Nephron (organoid): Measurements from ENCODE around the gene TAS1R2.
A peak's percentile ranks its signal among the peaks of the same experiment; 100 is the strongest.

Experiments
- H3K27ac Mint-ChIP-seq, 3 experiments: 2 replicates each; pipeline ENCODE4 v1.8.0; 2020; ENCODE audit warnings: mixed read lengths in 3 of 3, mild to moderate bottlenecking in 2 of 3, moderate library complexity in 1 of 3
- H3K27me3 Mint-ChIP-seq: 2 replicates; pipeline ENCODE4 v1.8.0; 2021; ENCODE audit warnings: low read depth, mild to moderate bottlenecking, moderate library complexity, mixed read lengths
- H3K36me3 Mint-ChIP-seq: 2 replicates; pipeline ENCODE4 v1.8.0; 2020; ENCODE audit warnings: low read depth, mixed read lengths
- H3K4me1 Mint-ChIP-seq: 2 replicates; pipeline ENCODE4 v1.8.0; 2020; ENCODE audit warnings: mixed read lengths
- H3K4me3 Mint-ChIP-seq, 3 experiments: 2 replicates each; pipeline ENCODE4 v1.8.0; 2020; ENCODE audit warnings: mild to moderate bottlenecking in 3 of 3, mixed read lengths in 3 of 3, moderate library complexity in 2 of 3
- H3K9me3 Mint-ChIP-seq: 2 replicates; pipeline ENCODE4 v1.8.0; 2020; ENCODE audit warnings: mixed read lengths
- TF ChIP-seq, protein P1 (sequence below), 3 experiments: fragments of 200-600 bp; sonication (generic); IDR thresholded peaks; one replicate each; pipeline ENCODE4 v1.5.0; 2021; ENCODE audit warnings: antibody characterized with exemption in 3 of 3; ENCODE audit not compliant: unreplicated experiment in 3 of 3

TAS1R2 gene

DNA sequence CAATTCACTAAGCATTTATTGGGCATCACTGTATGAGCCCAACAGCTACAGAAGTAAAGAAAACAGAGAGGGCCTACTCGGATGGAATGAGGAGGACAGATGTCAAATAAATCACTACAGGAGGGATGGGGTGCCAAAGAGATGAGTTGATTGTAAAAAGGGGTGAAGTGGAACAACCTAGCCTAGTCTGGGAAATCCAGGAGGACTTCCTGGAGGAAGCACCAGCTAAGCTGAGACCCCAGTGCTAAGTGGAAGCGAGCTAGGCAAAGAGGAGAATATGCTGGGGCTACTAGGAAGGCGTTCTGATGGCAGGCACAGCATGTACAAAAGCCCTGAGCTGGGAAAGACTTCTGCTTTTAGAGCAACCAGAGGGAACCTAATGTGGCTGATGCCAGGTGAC, 42.1 kb downstream of the TAS1R2 start:
- H3K4me1 Mint-ChIP-seq: peaks cover 33% of the 10 kb centered on the region
- TF ChIP-seq, protein P1, sequence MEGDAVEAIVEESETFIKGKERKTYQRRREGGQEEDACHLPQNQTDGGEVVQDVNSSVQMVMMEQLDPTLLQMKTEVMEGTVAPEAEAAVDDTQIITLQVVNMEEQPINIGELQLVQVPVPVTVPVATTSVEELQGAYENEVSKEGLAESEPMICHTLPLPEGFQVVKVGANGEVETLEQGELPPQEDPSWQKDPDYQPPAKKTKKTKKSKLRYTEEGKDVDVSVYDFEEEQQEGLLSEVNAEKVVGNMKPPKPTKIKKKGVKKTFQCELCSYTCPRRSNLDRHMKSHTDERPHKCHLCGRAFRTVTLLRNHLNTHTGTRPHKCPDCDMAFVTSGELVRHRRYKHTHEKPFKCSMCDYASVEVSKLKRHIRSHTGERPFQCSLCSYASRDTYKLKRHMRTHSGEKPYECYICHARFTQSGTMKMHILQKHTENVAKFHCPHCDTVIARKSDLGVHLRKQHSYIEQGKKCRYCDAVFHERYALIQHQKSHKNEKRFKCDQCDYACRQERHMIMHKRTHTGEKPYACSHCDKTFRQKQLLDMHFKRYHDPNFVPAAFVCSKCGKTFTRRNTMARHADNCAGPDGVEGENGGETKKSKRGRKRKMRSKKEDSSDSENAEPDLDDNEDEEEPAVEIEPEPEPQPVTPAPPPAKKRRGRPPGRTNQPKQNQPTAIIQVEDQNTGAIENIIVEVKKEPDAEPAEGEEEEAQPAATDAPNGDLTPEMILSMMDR (IDR thresholded peaks at IDR 0.05; ENCODE audit: unreplicated experiment in 3 of 3): no peak
- H3K36me3 Mint-ChIP-seq: no peaks in the 10 kb centered on the region
- H3K27ac Mint-ChIP-seq: peak overlapping the region in 2 of 3 experiments; percentile 6 to 13
- H3K9me3 Mint-ChIP-seq: no peaks in the 10 kb centered on the region
- H3K27me3 Mint-ChIP-seq: peaks cover 52% of the 10 kb centered on the region
- H3K4me3 Mint-ChIP-seq: no peak overlapping the region

DNA sequence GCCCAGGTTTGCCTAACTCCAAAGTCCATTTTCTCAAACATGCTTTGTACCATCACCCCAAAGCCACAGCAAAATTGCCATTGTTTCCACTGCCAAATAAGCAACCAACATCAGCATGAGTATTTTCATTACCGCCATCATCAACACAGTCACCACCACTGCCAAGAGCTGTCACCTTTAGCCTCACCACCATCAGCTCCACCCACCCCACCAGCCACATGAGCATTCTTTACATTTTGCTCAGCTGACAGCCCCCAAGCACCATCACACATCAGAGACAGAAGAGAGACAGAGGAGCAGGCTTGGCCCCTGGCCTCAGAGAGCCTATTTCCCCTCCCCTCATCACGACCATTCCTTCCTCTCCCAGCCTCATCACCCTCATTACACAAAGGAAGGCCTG, 42.7 kb downstream of the TAS1R2 start:
- H3K36me3 Mint-ChIP-seq: no peaks in the 10 kb centered on the region
- H3K9me3 Mint-ChIP-seq: no peaks in the 10 kb centered on the region
- H3K4me1 Mint-ChIP-seq: peaks cover 37% of the 10 kb centered on the region
- TF ChIP-seq, protein P1 (IDR thresholded peaks at IDR 0.05; ENCODE audit: unreplicated experiment in 3 of 3): no peak
- H3K27ac Mint-ChIP-seq: peak overlapping the region in 1 of 3 experiments; percentile 6
- H3K4me3 Mint-ChIP-seq: no peak overlapping the region
- H3K27me3 Mint-ChIP-seq: peaks cover 57% of the 10 kb centered on the region

DNA sequence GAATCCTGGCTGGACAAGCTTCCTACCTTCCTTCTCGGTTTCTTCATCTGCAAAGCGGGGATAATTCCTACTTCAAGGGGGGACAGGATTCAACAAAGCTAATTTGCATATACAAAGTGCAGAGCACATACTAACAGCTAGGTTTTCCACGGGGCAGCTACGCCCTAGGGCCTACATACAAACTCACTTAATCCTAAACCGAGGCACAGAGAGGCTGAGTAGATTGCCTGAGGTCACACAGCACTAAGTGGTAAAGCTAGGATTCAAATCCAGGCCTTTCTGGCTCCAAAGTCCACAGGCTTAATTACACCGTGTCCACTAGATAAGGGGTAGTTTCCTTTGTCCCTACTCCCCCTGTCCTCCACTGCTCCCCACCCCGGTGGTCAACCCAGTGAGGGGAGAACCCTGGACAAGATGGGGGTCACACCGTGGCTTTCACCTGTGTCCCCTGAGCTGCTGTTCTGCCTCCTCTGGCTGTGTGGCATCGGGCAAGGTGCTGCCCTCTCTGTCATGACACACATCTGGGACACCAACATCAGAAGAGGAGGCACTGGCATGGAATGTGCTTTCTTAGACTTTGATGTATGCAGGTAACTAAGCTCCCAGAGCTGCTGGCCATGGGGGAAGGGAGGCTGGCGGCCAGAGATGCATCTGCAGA, 44.5 kb downstream of the TAS1R2 start:
- TF ChIP-seq, protein P1 (IDR thresholded peaks at IDR 0.05; ENCODE audit: unreplicated experiment in 3 of 3): no peak
- Mint-ChIP-seq H3K36me3 (no peaks in the 10 kb centered on the region), H3K9me3 (no peaks in the 10 kb centered on the region), H3K4me1 (peaks cover 44% of the 10 kb centered on the region), H3K4me3 (no peak overlapping the region), H3K27me3 (peaks cover 55% of the 10 kb centered on the region), H3K27ac (peak overlapping the region; percentile 19 to 81 (median 64))

DNA sequence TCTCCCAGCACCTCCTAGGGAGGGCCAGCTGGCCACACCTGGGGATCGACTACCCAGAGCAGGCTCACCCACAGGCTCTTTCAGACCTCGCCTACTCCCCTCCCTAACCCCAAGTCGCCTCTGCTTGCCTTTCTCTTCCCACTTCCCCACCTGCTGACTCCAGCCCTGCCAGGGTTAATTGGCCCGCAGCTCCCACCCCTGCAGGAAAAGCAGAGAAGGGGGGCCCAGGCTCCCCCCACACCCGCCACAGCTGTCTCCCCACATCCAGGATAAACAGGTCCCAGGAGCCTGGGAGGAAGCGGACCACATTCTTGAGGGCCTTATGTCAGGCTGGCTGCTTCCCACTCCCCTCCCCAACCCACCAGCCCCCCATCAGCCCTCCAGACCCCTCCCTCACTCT, 45.0 kb downstream of the TAS1R2 start:
- H3K4me1 Mint-ChIP-seq: peaks cover 43% of the 10 kb centered on the region

DNA sequence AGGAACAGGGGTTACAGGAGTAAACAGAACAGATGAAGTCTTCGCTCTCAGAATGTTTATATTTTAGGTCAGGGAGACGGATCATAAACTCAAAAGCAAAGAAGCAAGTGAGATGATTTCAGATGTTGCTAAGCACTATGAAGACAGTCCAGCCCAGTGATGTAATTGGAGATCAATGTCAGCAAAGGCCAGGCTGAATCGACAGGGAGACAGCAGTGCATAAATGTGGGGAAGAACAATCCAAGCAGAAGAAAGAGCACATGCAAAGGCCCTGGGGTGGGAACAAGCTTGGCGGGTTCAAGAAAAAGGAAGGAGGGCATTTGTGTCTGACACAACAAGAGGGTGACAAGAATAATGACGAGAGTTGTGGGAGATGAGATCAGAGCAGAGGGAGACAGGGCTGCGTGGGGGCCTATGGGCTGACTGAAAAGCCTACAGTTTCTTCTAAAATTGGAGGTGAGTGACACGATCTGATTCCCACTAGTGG, 47.0 kb downstream of the TAS1R2 start:
- no peaks in the 10 kb centered on the region for H3K36me3 Mint-ChIP-seq
- TF ChIP-seq, protein P1 (IDR thresholded peaks at IDR 0.05; ENCODE audit: unreplicated experiment in 3 of 3): no peak
- peaks cover 50% of the 10 kb centered on the region for H3K4me1 Mint-ChIP-seq
- H3K4me3 Mint-ChIP-seq: no peak overlapping the region
- peak overlapping the region; percentile 17 to 64 (median 23) for H3K27ac Mint-ChIP-seq
- no peaks in the 10 kb centered on the region for H3K9me3 Mint-ChIP-seq
- H3K27me3 Mint-ChIP-seq: peaks cover 45% of the 10 kb centered on the region

More for the DNA sequence above, 45.0 kb downstream of the TAS1R2 start:
- TF ChIP-seq, protein P1 (IDR thresholded peaks at IDR 0.05; ENCODE audit: unreplicated experiment in 3 of 3): no peak
- Mint-ChIP-seq H3K4me3 (no peak overlapping the region), H3K9me3 (no peaks in the 10 kb centered on the region), H3K36me3 (no peaks in the 10 kb centered on the region), H3K27ac (peak overlapping the region; percentile 19 to 81 (median 64)), H3K27me3 (peaks cover 55% of the 10 kb centered on the region)
